Astrocyte (in vitro differentiated cells and primary cell): ENCODE results near the gene KCNQ1.

Experiments used
- CTCF ChIP-seq: IDR thresholded peaks from 2 replicates; pipeline ENCODE4 v1.5.1; 2011; ENCODE audit warnings: low read depth, mild to moderate bottlenecking, inconsistent platforms, low read length, moderate library complexity; ENCODE audit not compliant: insufficient read depth
- EZH2 ChIP-seq: IDR thresholded peaks from 2 replicates; pipeline ENCODE4 v1.6.1; 2012; ENCODE audit warnings: mild to moderate bottlenecking, low read length, inconsistent platforms; ENCODE audit not compliant: insufficient read depth

GRCh38 chr11:2814751-2815150, 369.9 kb downstream of the KCNQ1 start:
- TF ChIP-seq CTCF (no peak), EZH2 (no peak)
